ES-I3 (cell line): ENCODE results near the gene OR10J5.
"Not testable (repeated sequence)": the region's sequence is repeated elsewhere in the genome, so short reads cannot be mapped to it uniquely, and the experiment has no call there.

Experiments used
- H3K36me3 ChIP-seq: 2 replicates; pipeline ENCODE4 v1.6.1; 2013; ENCODE audit warnings: mild to moderate bottlenecking, low read length, control low read depth, moderate library complexity; ENCODE audit not compliant: insufficient read depth
- H3K4me1 ChIP-seq: 2 replicates; pipeline ENCODE4 v1.6.1; 2013; ENCODE audit warnings: mild to moderate bottlenecking, control low read depth, low read length; ENCODE audit not compliant: insufficient read depth
- H3K9ac ChIP-seq: 2 replicates; pipeline ENCODE4 v1.6.1; 2013; ENCODE audit warnings: low read depth, mild to moderate bottlenecking, low read length, moderate library complexity
- H3K9me3 ChIP-seq: 2 replicates; pipeline ENCODE4 v1.6.1; 2013; ENCODE audit warnings: mild to moderate bottlenecking, low read length, moderate library complexity; ENCODE audit not compliant: control insufficient read depth, insufficient read depth

OR10J5 gene

GRCh38 chr1:159535907-159536306 is at the start of gene OR10J5:
Gene OR10J5 (minus strand): TSS chr1:159536007. CDS start chr1:159536007, 0 bp downstream.
- Histone ChIP-seq H3K9me3 (no peaks in the 10 kb centered on the region), H3K4me1 (no peaks in the 10 kb centered on the region), H3K9ac (no peak within 1 kb of the TSS), H3K36me3 (no peaks in the 10 kb centered on the region)

GRCh38 chr1:159584536-159584935 is 48.7 kb upstream of the OR10J5 start:
- no peaks in the 10 kb centered on the region for H3K4me1 ChIP-seq
- no peaks in the 10 kb centered on the region for H3K9me3 ChIP-seq
- H3K9ac ChIP-seq, result no peak overlapping the region
- H3K36me3 ChIP-seq, result no peaks in the 10 kb centered on the region

GRCh38 chr1:159581422-159581821 is 45.6 kb upstream of the OR10J5 start:
- H3K9ac ChIP-seq, result no peak overlapping the region
- no peaks in the 10 kb centered on the region for H3K36me3 ChIP-seq
- H3K9me3 ChIP-seq, result no peaks in the 10 kb centered on the region
- H3K4me1 ChIP-seq, result no peaks in the 10 kb centered on the region

GRCh38 chr1:159580340-159580739 is 44.5 kb upstream of the OR10J5 start:
- Histone ChIP-seq H3K4me1 (no peaks in the 10 kb centered on the region), H3K9me3 (no peaks in the 10 kb centered on the region), H3K36me3 (no peaks in the 10 kb centered on the region)

GRCh38 chr1:159577446-159577845 is 41.6 kb upstream of the OR10J5 start:
- H3K9ac ChIP-seq, result no peak overlapping the region
- H3K4me1 ChIP-seq, result no peaks in the 10 kb centered on the region
- no peaks in the 10 kb centered on the region for H3K9me3 ChIP-seq
- no peaks in the 10 kb centered on the region for H3K36me3 ChIP-seq

More at GRCh38 chr1:159580340-159580739, 44.5 kb upstream of the OR10J5 start:
- H3K9ac ChIP-seq, result no peak overlapping the region

GRCh38 chr1:159562680-159563079 is 26.9 kb upstream of the OR10J5 start:
- Histone ChIP-seq H3K4me1 (0 out of 2 replicates have a peak, but pooled peaks cover 4% of the 10 kb centered on the region), H3K9me3 (no peaks in the 10 kb centered on the region), H3K36me3 (no peaks in the 10 kb centered on the region), H3K9ac (no peak overlapping the region)

- no peaks in the 10 kb centered on the region for H3K36me3 ChIP-seq
- H3K9me3 ChIP-seq, result no peaks in the 10 kb centered on the region
- 0 out of 2 replicates have a peak, but pooled peaks cover 4% of the 10 kb centered on the region for H3K4me1 ChIP-seq
- H3K9ac ChIP-seq, result no peak overlapping the region
Observed at GRCh38 chr1:159561497-159561896, 25.7 kb upstream of the OR10J5 start.

- 0 out of 2 replicates have a peak, but pooled peaks cover 4% of the 10 kb centered on the region for H3K4me1 ChIP-seq
- no peak overlapping the region for H3K9ac ChIP-seq
- H3K36me3 ChIP-seq, result no peaks in the 10 kb centered on the region
- H3K9me3 ChIP-seq, result no peaks in the 10 kb centered on the region
Observed at GRCh38 chr1:159560599-159560998, 24.8 kb upstream of the OR10J5 start.

GRCh38 chr1:159556931-159557369 is 21.1 kb upstream of the OR10J5 start:
- H3K9me3 ChIP-seq, result no peaks in the 10 kb centered on the region

GRCh38 chr1:159554696-159555095 is 18.9 kb upstream of the OR10J5 start:
- H3K9ac ChIP-seq, result no peak overlapping the region
- no peaks in the 10 kb centered on the region for H3K4me1 ChIP-seq
- no peaks in the 10 kb centered on the region for H3K9me3 ChIP-seq
- H3K36me3 ChIP-seq, result no peaks in the 10 kb centered on the region

More at GRCh38 chr1:159556931-159557369, 21.1 kb upstream of the OR10J5 start:
- Histone ChIP-seq H3K36me3 (no peaks in the 10 kb centered on the region), H3K4me1 (no peaks in the 10 kb centered on the region), H3K9ac (no peak overlapping the region)

GRCh38 chr1:159554261-159554660 is 18.5 kb upstream of the OR10J5 start:
- Histone ChIP-seq H3K9me3 (no peaks in the 10 kb centered on the region), H3K4me1 (no peaks in the 10 kb centered on the region)

GRCh38 chr1:159548126-159548525 is 12.3 kb upstream of the OR10J5 start:
- Histone ChIP-seq H3K9ac (no peak overlapping the region), H3K4me1 (no peaks in the 10 kb centered on the region), H3K9me3 (no peaks in the 10 kb centered on the region), H3K36me3 (no peaks in the 10 kb centered on the region)

More at GRCh38 chr1:159554261-159554660, 18.5 kb upstream of the OR10J5 start:
- Histone ChIP-seq H3K9ac (no peak overlapping the region), H3K36me3 (no peaks in the 10 kb centered on the region)

- Histone ChIP-seq H3K4me1 (no peaks in the 10 kb centered on the region), H3K9me3 (no peaks in the 10 kb centered on the region), H3K9ac (no peak overlapping the region), H3K36me3 (no peaks in the 10 kb centered on the region)
Observed at GRCh38 chr1:159532922-159533321, 2.9 kb downstream of the OR10J5 start.

- H3K9ac ChIP-seq, H3K4me1 ChIP-seq, H3K9me3 ChIP-seq, H3K36me3 ChIP-seq: not testable (repeated sequence)
Observed at GRCh38 chr1:159524792-159525191, 11.0 kb downstream of the OR10J5 start.

- H3K9me3 ChIP-seq, result no peaks in the 10 kb centered on the region; the same call in 1 of the 2 replicates
- no peaks in the 10 kb centered on the region for H3K4me1 ChIP-seq
- no peak overlapping the region for H3K9ac ChIP-seq
- no peaks in the 10 kb centered on the region for H3K36me3 ChIP-seq
Observed at GRCh38 chr1:159510229-159510541, 25.6 kb downstream of the OR10J5 start.
